H9 (cell line): ENCODE results near the gene NCAM1. TPM values are rescaled to one million over a fixed set of nuclear protein-coding genes. Genes with fewer than 3 reads are reported as not detected.

Experiments used
- DNase-seq: peaks from one replicate; pipeline ENCODE4 v3.0.0-alpha.2; 2017
- H2AFZ ChIP-seq: one replicate; pipeline ENCODE4 v1.6.1; 2013; ENCODE audit warnings: mild to moderate bottlenecking, low read length, control low read depth, moderate library complexity
- H2AK5ac ChIP-seq: 2 replicates; pipeline ENCODE4 v1.6.1; 2013; ENCODE audit warnings: low read length, control low read depth, mixed read lengths; ENCODE audit not compliant: insufficient read length
- H2BK120ac ChIP-seq: one replicate; pipeline ENCODE4 v1.6.1; 2013; ENCODE audit warnings: low read depth, mild to moderate bottlenecking, low read length, control low read depth, inconsistent platforms; ENCODE audit not compliant: poor library complexity, severe bottlenecking
- H2BK12ac ChIP-seq: 2 replicates; pipeline ENCODE4 v1.6.1; 2013; ENCODE audit warnings: low read length, control low read depth, mixed read lengths, low read depth; ENCODE audit not compliant: insufficient read length
- H2BK15ac ChIP-seq: 2 replicates; pipeline ENCODE4 v1.6.1; 2013; ENCODE audit warnings: low read depth, low read length, control low read depth
- H2BK20ac ChIP-seq: one replicate; pipeline ENCODE4 v1.6.1; 2013; ENCODE audit warnings: low read depth, mild to moderate bottlenecking, low read length, control low read depth, inconsistent platforms; ENCODE audit not compliant: poor library complexity, severe bottlenecking
- H2BK5ac ChIP-seq: 2 replicates; pipeline ENCODE4 v1.6.1; 2013; ENCODE audit warnings: low read length, control low read depth, mixed read lengths; ENCODE audit not compliant: insufficient read length
- H3K14ac ChIP-seq: 2 replicates; pipeline ENCODE4 v1.6.1; 2013; ENCODE audit warnings: low read length, control low read depth; ENCODE audit not compliant: insufficient read depth
- H3K18ac ChIP-seq: 2 replicates; pipeline ENCODE4 v1.6.1; 2013; ENCODE audit warnings: low read depth, mild to moderate bottlenecking, mixed read lengths, low read length, control low read depth; ENCODE audit not compliant: insufficient read length
- H3K23ac ChIP-seq: 2 replicates; pipeline ENCODE4 v1.6.1; 2013; ENCODE audit warnings: low read length, control low read depth, mixed read lengths, low read depth; ENCODE audit not compliant: insufficient read length
- H3K23me2 ChIP-seq: 2 replicates; pipeline ENCODE4 v1.6.1; 2013; ENCODE audit warnings: low read depth, mild to moderate bottlenecking, mixed read lengths, low read length, control low read depth; ENCODE audit not compliant: insufficient read length, poor library complexity, severe bottlenecking
- H3K27ac ChIP-seq: 2 replicates; pipeline ENCODE4 v1.5.1; 2013; ENCODE audit warnings: low read length, control low read depth, mixed read lengths, low read depth; ENCODE audit not compliant: insufficient read length
- H3K27me3 ChIP-seq: 2 replicates; pipeline ENCODE4 v1.6.1; 2013; ENCODE audit warnings: low read length, control low read depth, inconsistent platforms; ENCODE audit not compliant: insufficient read depth
- H3K4ac ChIP-seq: 2 replicates; pipeline ENCODE4 v1.6.1; 2013; ENCODE audit warnings: low read depth, mild to moderate bottlenecking, control low read depth, inconsistent platforms, low read length, moderate library complexity
- H3K4me1 ChIP-seq: 2 replicates; pipeline ENCODE4 v1.6.1; 2013; ENCODE audit warnings: low read length, control low read depth, inconsistent platforms; ENCODE audit not compliant: insufficient read depth
- H3K4me2 ChIP-seq: 2 replicates; pipeline ENCODE4 v1.6.1; 2013; ENCODE audit warnings: low read length, control low read depth, mixed read lengths; ENCODE audit not compliant: insufficient read length, insufficient read depth
- H3K56ac ChIP-seq: 2 replicates; pipeline ENCODE4 v1.6.1; 2013; ENCODE audit warnings: low read depth, mild to moderate bottlenecking, mixed read lengths, low read length, control low read depth; ENCODE audit not compliant: insufficient read length
- H3K79me1 ChIP-seq: 2 replicates; pipeline ENCODE4 v1.6.1; 2013; ENCODE audit warnings: low read depth, mild to moderate bottlenecking, moderate library complexity, low read length, control low read depth, inconsistent platforms; ENCODE audit not compliant: insufficient read depth, poor library complexity, severe bottlenecking
- H3K79me2 ChIP-seq: 2 replicates; pipeline ENCODE4 v1.6.1; 2013; ENCODE audit warnings: low read length, control low read depth, inconsistent platforms; ENCODE audit not compliant: insufficient read depth
- H3K9ac ChIP-seq: 2 replicates; pipeline ENCODE4 v1.6.1; 2013; ENCODE audit warnings: low read length, control low read depth, mixed read lengths; ENCODE audit not compliant: insufficient read length; ENCODE audit errors: extremely low read depth
- H3K9me3 ChIP-seq: one replicate; pipeline ENCODE4 v1.6.1; 2013; ENCODE audit warnings: low read depth, low read length, inconsistent platforms; ENCODE audit not compliant: control insufficient read depth
- H3T11ph ChIP-seq: one replicate; pipeline ENCODE4 v1.6.1; 2013; ENCODE audit warnings: mild to moderate bottlenecking, low read length, control low read depth, inconsistent platforms
- H4K20me1 ChIP-seq: one replicate; pipeline ENCODE4 v1.6.1; 2013; ENCODE audit not compliant: control insufficient read depth, insufficient read length, insufficient read depth
- H4K5ac ChIP-seq: 2 replicates; pipeline ENCODE4 v1.6.1; 2013; ENCODE audit warnings: low read depth, mild to moderate bottlenecking, mixed read lengths, low read length, control low read depth; ENCODE audit not compliant: insufficient read length
- H4K8ac ChIP-seq: replicated peaks from 2 replicates; pipeline ENCODE4 v1.6.1; 2013; ENCODE audit warnings: low read length, control low read depth, mixed read lengths, low read depth; ENCODE audit not compliant: insufficient read length
- H4K91ac ChIP-seq: 2 replicates; pipeline ENCODE4 v1.6.1; 2013; ENCODE audit warnings: low read depth, mild to moderate bottlenecking, moderate library complexity, mixed read lengths, low read length, control low read depth; ENCODE audit not compliant: insufficient read length
- H3K27ac Mint-ChIP-seq, 3 experiments: 2 replicates in 2 of 3; 3 replicates in 1 of 3; pipeline ENCODE4 v1.8.0; 2020 to 2021; ENCODE audit warnings: mixed read lengths in 3 of 3, mild to moderate bottlenecking in 1 of 3, moderate library complexity in 1 of 3
- H3K27me3 Mint-ChIP-seq: 2 replicates; pipeline ENCODE4 v1.8.0; 2021; ENCODE audit warnings: low read depth, mild to moderate bottlenecking, moderate library complexity, mixed read lengths
- H3K36me3 Mint-ChIP-seq, 3 experiments: 2 replicates in 2 of 3; 3 replicates in 1 of 3; pipeline ENCODE4 v1.8.0; 2020 to 2021; ENCODE audit warnings: low read depth in 3 of 3, mixed read lengths in 3 of 3; ENCODE audit not compliant: insufficient read depth in 1 of 3
- H3K4me1 Mint-ChIP-seq, 2 experiments: 2 replicates each; pipeline ENCODE4 v1.8.0; 2020; ENCODE audit warnings: mixed read lengths in 2 of 2
- H3K4me3 Mint-ChIP-seq, 2 experiments: 2 replicates in 1 of 2; 3 replicates in 1 of 2; pipeline ENCODE4 v1.8.0; 2020 to 2021; ENCODE audit warnings: mild to moderate bottlenecking in 2 of 2, mixed read lengths in 2 of 2, moderate library complexity in 1 of 2
- H3K9me3 Mint-ChIP-seq, 2 experiments: 2 replicates in 1 of 2; 3 replicates in 1 of 2; pipeline ENCODE4 v1.8.0; 2020; ENCODE audit warnings: mild to moderate bottlenecking in 2 of 2, mixed read lengths in 2 of 2, moderate library complexity in 1 of 2
- WGBS: extraction: QIAGEN DNeasy Blood & Tissue Kit; methylation state at CpG from one replicate; pipeline ENCODE4 v1.1.7; 2013; ENCODE audit warnings: missing lambda C conversion rate, low lambda C conversion rate, mixed read lengths; ENCODE audit not compliant: insufficient read length; ENCODE audit errors: extremely low coverage; 5-methylcytosine and 5-hydroxymethylcytosine counted together
- total RNA-seq: library from RNA; stranded (reverse); gene quantifications from 2 replicates; pipeline ENCODE4 v1.2.1, GENCODE V29; 2021
- TF ChIP-seq, protein P1 (sequence below): fragments of 200-600 bp; sonication (generic); conservative IDR thresholded peaks from 3 replicates; pipeline ENCODE4 v1.8.0; 2021; ENCODE audit warnings: antibody characterized with exemption, mild to moderate bottlenecking

Gene NCAM1
- total RNA-seq, 1 experiment from 2014 or later: 2.5 TPM

DNA sequence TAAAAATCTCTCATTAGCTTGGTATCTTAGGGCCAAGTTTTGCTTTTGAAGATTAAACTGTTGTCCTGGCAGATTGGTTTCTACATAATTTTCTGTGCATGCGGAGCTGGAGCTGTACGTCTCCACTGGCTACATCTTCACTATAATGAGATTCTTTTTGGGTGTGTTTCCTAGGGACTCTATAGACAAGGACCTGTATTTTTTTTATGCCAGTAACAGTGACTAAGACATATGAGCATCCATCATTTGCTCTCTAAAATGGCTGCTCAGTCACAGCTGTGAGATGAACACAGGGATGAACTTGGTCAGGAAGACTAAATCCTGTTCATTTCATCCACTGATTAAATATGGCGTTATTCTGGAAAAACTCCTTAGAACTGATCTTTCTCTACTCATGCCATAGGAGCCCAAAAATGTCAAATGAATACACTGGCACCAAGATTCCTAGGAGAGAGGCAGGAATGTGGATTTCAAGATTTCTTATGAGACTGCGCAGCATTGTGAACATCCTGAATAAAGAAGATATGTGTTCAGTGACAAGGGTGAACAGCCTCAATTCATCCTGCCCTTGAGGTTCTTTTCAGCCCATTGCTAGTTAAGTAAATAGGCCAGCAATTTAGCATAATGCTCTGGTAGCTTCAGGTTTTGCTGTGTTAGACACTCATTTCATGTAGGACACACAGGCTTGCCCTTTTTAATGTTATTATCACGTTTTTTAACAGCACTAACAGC, 168.2 kb downstream of the NCAM1 start:
- H3K4ac ChIP-seq: no peak overlapping the region
- H2BK20ac ChIP-seq: no peak overlapping the region
- no peaks in the 10 kb centered on the region for H3K79me1 ChIP-seq
- WGBS: no CpG with 5 or more reads among the region's 5 CpGs
- no peaks in the 10 kb centered on the region for H3K4me1 Mint-ChIP-seq
- H3K23ac ChIP-seq: no peak overlapping the region
- no peaks in the 10 kb centered on the region for H3K27me3 ChIP-seq
- H3K9ac ChIP-seq: no peak overlapping the region
- H2BK15ac ChIP-seq: no peak overlapping the region
- no peak overlapping the region for H2BK5ac ChIP-seq
- no peak overlapping the region for H4K8ac ChIP-seq
- no peak overlapping the region for H2AFZ ChIP-seq
- no peaks in the 10 kb centered on the region for H3K36me3 Mint-ChIP-seq
- no peaks in the 10 kb centered on the region for H4K20me1 ChIP-seq
- no peak overlapping the region for H3T11ph ChIP-seq
- H3K79me2 ChIP-seq: no peaks in the 10 kb centered on the region
- H3K4me2 ChIP-seq: no peak overlapping the region
- no peaks in the 10 kb centered on the region for H3K9me3 ChIP-seq
- H3K23me2 ChIP-seq: no peaks in the 10 kb centered on the region
- H2BK120ac ChIP-seq: no peak overlapping the region
- no peak for DNase-seq
- no peaks in the 10 kb centered on the region for H3K9me3 Mint-ChIP-seq
- H3K4me1 ChIP-seq: no peaks in the 10 kb centered on the region
- no peak overlapping the region for H3K27ac Mint-ChIP-seq
- H3K14ac ChIP-seq: no peak overlapping the region
- no peak overlapping the region for H2BK12ac ChIP-seq
- no peak overlapping the region for H4K91ac ChIP-seq
- H4K5ac ChIP-seq: no peak overlapping the region
- H2AK5ac ChIP-seq: no peak overlapping the region
- H3K18ac ChIP-seq: no peak overlapping the region
- TF ChIP-seq, protein P1, sequence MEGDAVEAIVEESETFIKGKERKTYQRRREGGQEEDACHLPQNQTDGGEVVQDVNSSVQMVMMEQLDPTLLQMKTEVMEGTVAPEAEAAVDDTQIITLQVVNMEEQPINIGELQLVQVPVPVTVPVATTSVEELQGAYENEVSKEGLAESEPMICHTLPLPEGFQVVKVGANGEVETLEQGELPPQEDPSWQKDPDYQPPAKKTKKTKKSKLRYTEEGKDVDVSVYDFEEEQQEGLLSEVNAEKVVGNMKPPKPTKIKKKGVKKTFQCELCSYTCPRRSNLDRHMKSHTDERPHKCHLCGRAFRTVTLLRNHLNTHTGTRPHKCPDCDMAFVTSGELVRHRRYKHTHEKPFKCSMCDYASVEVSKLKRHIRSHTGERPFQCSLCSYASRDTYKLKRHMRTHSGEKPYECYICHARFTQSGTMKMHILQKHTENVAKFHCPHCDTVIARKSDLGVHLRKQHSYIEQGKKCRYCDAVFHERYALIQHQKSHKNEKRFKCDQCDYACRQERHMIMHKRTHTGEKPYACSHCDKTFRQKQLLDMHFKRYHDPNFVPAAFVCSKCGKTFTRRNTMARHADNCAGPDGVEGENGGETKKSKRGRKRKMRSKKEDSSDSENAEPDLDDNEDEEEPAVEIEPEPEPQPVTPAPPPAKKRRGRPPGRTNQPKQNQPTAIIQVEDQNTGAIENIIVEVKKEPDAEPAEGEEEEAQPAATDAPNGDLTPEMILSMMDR: no peak
- no peak overlapping the region for H3K4me3 Mint-ChIP-seq
- no peaks in the 10 kb centered on the region; the same call in 1 of the 2 replicates for H3K27me3 Mint-ChIP-seq
- H3K56ac ChIP-seq: no peak overlapping the region
- H3K27ac ChIP-seq: no peak overlapping the region
